GM19240 (cell line): ENCODE data around the gene KAT5.
"Not testable (repeated sequence)": the region's sequence is repeated elsewhere in the genome, so short reads cannot be mapped to it uniquely, and the experiment has no call there.

ENCODE experiments used
- DNase-seq: peaks from one replicate; pipeline ENCODE4 v3.0.0; 2011; ENCODE audit warnings: low spot score; ENCODE audit not compliant: insufficient read length

The KAT5 gene

GRCh38 chr11:65711785-65712632 lies at the start of gene KAT5:
KAT5 (plus strand) TSS chr11:65712252; CDS start chr11:65712268, 16 bp downstream.
- DNase-seq: peak; percentile 68

DNA sequence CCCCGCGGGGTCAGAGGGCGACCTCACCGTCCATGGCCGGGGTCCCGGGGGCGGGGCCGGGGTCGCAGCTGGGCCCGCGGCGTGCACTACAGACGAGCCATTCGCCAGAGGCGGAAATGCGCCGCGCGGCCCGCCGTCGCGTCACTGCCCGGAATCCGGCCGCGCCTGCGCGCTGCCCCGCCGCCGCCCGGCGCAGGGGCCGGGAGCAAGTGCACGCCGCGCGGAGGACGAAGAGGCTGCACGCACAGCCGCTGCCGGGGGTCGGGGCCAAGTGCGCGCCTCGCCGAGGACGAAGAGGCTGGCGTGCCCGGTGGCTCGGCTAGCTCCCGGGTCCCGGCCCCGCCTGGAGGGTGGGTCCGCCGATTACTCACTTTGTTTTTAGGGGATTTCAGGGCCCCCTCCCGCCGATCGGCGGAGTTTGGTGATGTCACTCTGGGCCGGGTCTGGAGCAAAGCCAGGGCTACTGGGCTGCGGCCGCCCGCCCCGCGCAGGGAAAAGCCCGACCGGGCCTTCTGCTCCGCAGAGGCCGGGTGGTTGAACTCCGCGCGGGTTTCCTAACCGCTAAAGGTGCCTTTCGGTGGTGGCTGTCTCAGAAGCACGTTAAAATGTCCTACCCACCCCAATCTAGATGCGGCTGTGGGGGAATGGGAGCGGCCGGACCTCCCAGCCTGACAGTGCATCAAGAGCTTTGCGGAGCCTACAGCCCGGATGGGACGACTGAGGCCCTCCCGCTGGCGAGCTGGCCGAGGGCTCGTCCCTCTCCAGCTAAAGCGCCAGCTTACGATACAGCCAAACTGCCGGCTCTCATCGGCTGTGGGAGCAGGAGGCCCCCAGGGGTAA lies 49.0 kb upstream of the KAT5 start, which contains the start of gene RELA:
TSS of gene RELA (minus strand) at position 118 of the 840 bp plus-strand sequence. CDS start at position 34, 84 bp downstream.
- DNase-seq: peak; percentile 83

DNA sequence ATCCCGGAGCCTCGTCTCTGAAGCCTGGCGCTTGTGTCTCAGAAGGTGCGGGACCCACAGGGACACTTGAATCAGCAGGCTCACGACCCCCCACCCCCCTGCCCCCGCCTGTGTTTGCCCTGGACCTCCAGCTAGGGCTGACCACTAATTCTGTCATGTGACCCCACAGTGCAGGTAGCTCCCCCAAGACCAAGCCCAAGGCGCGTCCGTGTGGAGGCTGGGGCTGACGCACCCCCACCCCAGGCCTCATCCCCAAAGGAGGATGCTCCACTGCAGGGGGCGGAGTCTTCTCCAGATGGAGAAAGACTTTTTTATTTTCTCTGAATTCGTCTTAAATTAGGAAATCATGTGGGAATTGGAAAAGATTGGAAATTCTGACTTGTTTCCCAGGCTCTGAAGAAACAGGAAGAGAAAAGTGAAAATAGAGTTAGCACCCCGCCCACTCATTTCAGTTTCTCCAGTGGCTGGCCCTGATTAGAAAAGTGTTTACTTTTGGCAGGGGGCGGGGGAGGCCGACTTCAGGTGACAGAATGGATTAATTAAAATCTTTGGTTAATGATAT lies 48.3 kb upstream of the KAT5 start:
- DNase-seq: no peak

- DNase-seq: no peak
These were observed 39.7 kb upstream of the KAT5 start for GRCh38 chr11:65672180-65672860.

GRCh38 chr11:65672982-65673381 lies 39.1 kb upstream of the KAT5 start:
- no peak for DNase-seq

DNA sequence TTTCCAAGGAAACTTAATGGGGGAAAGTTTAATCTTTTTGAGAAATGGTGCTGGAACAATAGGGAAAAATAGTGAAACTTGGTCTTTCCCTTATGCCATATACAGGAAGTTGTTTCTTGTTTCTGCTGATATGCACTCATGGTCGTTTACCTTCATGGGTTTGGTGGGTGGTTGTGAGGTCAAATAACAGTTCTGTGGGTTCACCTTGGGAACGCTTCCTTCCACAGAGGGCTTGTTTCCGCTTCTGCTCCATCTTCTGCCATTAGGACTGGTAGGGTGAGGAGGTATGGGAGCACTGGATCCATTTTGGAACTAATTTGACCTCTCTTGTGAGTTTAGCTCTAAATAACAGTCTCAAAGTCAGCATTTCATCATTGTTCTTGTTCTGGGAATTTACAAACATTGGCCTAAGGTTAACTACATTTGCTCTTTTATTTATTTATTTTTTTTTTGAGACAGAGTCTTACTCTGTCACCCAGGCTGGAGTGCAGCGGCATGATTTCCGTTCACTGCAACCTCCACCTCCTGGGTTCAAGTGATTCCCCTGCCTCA lies 31.8 kb upstream of the KAT5 start:
- no peak for DNase-seq

GRCh38 chr11:65683480-65683879 lies 28.6 kb upstream of the KAT5 start:
- not testable (repeated sequence) for DNase-seq

GRCh38 chr11:65685981-65686380 lies 26.1 kb upstream of the KAT5 start:
- DNase-seq: no peak

DNA sequence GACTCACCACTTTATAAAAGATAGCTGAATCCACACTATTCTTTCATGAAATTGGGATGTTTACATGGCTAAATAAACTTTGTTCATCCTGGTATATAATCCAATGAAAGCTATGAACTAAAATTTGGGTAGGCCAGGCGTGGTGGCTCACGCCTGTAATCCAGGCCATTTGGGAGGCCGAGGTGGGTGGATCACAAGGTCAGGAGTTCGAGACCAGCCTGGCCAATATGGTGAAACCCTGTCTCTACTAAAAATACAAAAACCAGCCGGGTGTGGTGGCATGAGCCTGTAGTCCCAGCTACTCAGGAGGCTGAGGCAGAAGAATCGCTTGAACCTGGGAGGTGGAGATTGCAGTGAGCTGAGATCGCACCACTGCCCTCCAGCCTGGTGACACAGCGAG lies 20.2 kb upstream of the KAT5 start:
- DNase-seq: not testable (repeated sequence)

GRCh38 chr11:65692367-65692766 lies 19.7 kb upstream of the KAT5 start:
- no peak for DNase-seq

DNA sequence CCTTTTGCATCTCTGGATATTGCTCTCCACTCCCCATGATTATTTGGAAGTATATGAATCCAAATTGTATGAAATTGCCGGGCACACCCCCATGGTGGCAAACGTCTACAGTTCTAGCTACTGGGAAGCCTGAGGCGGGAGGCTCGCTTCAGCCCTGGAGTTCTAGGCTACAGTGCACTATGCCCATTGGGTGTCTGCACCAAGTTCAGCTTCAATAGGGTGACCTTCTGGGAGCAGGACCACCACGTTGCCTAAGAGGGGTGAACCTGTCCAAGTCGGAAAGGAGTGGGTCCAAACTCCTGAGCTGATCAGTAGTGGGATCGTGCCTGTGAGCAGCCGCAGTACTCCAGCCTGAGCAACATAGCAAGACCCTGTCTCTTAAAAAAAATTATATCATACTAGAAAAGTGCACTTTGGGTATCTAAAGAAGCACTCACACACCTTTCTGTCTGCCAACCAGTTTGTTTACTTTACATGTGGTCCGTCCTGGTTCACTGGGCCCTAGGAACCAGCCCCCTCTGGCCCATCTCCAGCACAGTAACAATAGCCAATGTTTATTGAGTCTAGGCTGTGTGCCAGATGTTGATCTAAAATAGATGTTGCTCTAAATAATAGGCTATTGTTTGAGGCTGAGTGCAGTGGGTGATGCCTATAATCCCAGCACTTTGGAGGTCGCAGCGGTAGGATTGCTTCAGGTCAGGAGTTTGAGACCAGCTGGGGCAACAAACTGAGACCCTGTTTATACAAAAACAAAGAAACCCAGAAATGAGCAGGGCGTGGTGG lies 16.4 kb upstream of the KAT5 start:
- DNase-seq: no peak

DNA sequence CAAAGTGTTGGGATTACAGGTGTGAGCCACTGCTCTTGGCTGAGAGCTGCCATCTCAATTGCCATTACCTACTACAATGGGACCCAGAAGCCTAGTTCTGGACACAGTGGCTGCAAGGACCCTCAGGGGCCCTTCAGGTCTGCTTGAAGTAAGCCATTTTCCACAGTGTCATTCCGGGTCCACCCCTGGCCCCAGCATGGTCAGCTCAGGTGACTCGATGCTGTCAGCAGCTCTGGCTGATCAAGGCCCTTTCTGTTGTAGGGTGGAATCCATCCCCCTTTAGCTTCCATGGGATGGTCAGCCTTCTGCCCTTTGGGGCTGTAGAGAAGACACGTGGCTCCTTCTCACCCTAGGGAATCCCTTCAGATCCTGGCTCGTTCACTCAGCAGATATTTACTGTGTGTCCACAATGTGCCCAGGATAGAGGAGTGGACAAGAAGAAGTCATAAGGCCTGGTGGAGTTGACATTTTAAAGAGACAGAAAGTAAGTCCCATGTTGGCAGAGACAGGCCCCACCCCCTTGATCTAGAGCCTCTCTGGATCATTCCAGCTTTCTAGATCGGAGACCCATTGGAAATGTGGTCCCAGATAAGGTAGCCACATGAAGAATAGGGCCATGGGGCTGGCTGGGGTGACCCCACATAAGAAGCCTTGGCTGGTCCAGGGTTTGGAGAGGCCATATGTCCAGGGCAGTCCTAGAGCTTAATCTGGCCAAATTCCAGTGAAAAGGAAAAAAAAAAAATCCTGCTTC lies 15.1 kb upstream of the KAT5 start:
- DNase-seq: no peak

GRCh38 chr11:65698205-65698604 lies 13.8 kb upstream of the KAT5 start:
- no peak for DNase-seq

DNA sequence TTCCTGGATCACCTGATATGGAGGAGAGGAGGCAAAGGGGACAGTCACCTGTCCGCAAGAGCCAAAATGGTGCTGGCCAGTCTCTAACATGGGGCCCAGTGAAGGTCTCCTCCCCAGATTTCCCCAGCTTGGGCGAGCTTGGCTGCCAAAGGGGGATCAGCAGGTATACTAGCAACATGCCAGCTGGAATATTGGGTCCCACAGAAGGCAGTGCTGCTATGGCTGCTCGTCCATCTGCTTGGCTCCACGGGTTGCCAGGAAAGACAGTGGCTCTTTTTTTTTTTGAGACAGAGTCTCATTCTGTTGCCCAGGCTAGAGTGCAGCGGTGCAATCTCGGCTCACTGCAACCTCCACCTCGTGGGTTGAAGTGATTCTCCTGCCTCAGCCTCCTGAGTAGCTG lies 12.7 kb upstream of the KAT5 start:
- DNase-seq: no peak

DNA sequence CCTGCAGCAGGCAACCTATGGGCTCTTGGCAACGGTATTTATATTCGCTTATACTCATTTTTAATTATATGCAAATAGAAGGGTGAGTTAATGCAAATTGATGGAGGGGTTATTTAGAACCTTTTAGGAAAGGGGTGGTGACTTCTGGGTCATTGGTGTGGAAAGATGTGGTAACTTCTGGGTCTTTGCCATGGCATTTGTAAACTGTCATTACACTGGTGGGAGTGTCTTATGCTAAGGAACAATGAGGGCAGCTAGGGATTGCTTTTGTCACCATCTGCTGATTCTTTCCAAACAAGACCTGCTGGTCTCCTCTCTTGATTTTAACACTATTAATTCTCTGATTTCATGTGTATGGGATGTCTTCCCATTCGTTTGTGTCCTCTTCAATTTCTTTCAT lies 11.7 kb upstream of the KAT5 start:
- no peak for DNase-seq

DNA sequence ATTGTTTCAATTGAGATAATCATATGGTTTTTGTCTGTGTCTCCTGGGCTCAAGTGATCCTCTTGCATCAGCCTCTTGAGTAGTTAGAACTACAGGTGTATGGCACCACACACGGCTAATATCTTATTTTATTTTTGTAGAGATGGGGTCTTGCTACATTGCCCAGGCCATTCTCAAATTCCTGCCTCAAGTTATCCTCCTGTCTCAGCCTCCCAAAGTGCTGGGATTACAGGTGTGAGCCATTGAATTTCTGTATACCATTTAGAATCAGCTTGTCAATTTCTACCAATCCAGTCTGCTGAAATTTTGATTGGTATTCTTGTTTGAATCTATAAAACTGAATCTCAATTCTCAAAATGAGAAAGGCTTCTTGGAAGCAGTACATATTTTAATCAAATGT lies 10.4 kb upstream of the KAT5 start:
- DNase-seq: no peak

DNA sequence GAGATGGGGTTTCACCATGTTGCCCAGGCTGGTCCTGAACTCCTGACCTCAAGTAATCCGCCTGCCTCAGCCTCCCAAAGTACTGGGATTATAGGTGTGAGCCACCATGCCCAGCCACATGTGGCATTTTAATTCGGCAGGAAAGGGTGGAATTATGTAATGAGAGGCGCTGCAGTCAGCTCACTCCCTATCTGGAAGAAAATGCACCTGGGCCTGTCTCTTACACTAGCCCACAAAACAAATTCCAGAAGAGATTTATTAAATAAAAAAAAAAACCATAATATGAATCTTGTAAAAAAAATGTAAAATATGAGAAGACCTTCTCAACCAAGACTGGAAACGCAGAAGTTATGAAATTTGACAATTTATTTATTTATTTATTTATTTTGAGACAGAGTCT lies 8.2 kb upstream of the KAT5 start:
- DNase-seq: no peak

GRCh38 chr11:65706303-65706763 lies 5.7 kb upstream of the KAT5 start:
- DNase-seq: not testable (repeated sequence)

GRCh38 chr11:65707002-65707401 lies 5.0 kb upstream of the KAT5 start:
- not testable (repeated sequence) for DNase-seq
